ENCODE results near the gene GPR137B. TPM values are rescaled to one million over a fixed set of nuclear protein-coding genes. Genes with fewer than 3 reads are reported as not detected.

GPR137B gene
- total and polyA plus RNA-seq, 2 of the 4 experiments (the other 2 are of a cell fraction), result 4.5 to 12.3 TPM

GRCh38 chr1:236204039-236204438 is 61.7 kb downstream of the GPR137B start:
- no peak overlapping the region for H2BK120ac ChIP-seq (ENCODE audit: low read depth, low read length)
- CTCF ChIA-PET, result no interaction called here

More at GRCh38 chr1:236204039-236204438, 61.7 kb downstream of the GPR137B start:
- in situ Hi-C loops (cut with MboI; ENCODE audit: low sequenced_read_pairs), result no loop called here
- no peak overlapping the region for H4K5ac ChIP-seq (ENCODE audit: low read depth, low read length)
- H3K36me3 ChIP-seq (ENCODE audit: control insufficient read depth, insufficient read depth, low read length), result peaks cover 5% of the 10 kb centered on the region; the same call in 1 of the 2 replicates
- no peak overlapping the region for H3K4me3 ChIP-seq (ENCODE audit: insufficient read depth, low read depth, low read length)
- H3K4me2 ChIP-seq (ENCODE audit: low read depth, low read length), result no peak overlapping the region
- H4K8ac ChIP-seq (ENCODE audit: low read depth in 2 of 2, low read length in 2 of 2), result no peak overlapping the region
- no peak overlapping the region for H3K9ac ChIP-seq (ENCODE audit: low read depth, low read length)
- no TSS peak for BruUV-seq (replicated peaks)
- H3K4ac ChIP-seq (ENCODE audit: low read depth, low read length), result no peak overlapping the region
- no peaks in the 10 kb centered on the region for H3K4me1 ChIP-seq (ENCODE audit: control insufficient read depth, insufficient read depth, low read length)
- H2BK20ac ChIP-seq (ENCODE audit: low read depth, low read length), result no peak overlapping the region
- TF ChIP-seq POLR2A (IDR thresholded peaks at IDR 0.05; ENCODE audit: low read depth, low read length) (no peak), SMC3 (IDR thresholded peaks at IDR 0.05; ENCODE audit: low read depth, low read length) (no peak), BHLHE40 (IDR thresholded peaks at IDR 0.05; ENCODE audit: low read depth, low read length) (no peak), RAD21 (IDR thresholded peaks at IDR 0.05; ENCODE audit: low read length) (no peak), CEBPB (IDR thresholded peaks at IDR 0.05; ENCODE audit: low read depth, low read length) (peak; percentile 46; the same call in 1 of the 2 replicates), NFE2L2 (IDR thresholded peaks at IDR 0.05; ENCODE audit: low read depth, low read length) (peak; percentile 64; the same call in 1 of the 2 replicates), CHD1 (IDR thresholded peaks at IDR 0.05; ENCODE audit: low read depth, low read length) (no peak), MAZ (IDR thresholded peaks at IDR 0.05; ENCODE audit: borderline replicate concordance, low read depth, low read length) (no peak), CTCF (conservative IDR thresholded peaks at IDR 0.05; ENCODE audit: low read depth, low read length) (no peak), MXI1 (IDR thresholded peaks at IDR 0.05; ENCODE audit: borderline replicate concordance, low read depth, low read length) (no peak), RFX5 (IDR thresholded peaks at IDR 0.05; ENCODE audit: low read depth, low read length) (no peak), FOS (IDR thresholded peaks at IDR 0.05; ENCODE audit: low read depth, low read length) (no peak), USF2 (IDR thresholded peaks at IDR 0.05; ENCODE audit: low read depth, low read length) (no peak), ELK1 (IDR thresholded peaks at IDR 0.05; ENCODE audit: borderline replicate concordance, low read depth, low read length) (no peak), MAFK (IDR thresholded peaks at IDR 0.05; ENCODE audit: low read depth, low read length) (no peak), RCOR1 (IDR thresholded peaks at IDR 0.05; ENCODE audit: insufficient replicate concordance, low read length) (no peak)
- H3K18ac ChIP-seq (ENCODE audit: low read depth, low read length), result no peak overlapping the region
- no peaks in the 10 kb centered on the region for H4K20me1 ChIP-seq (ENCODE audit: insufficient read depth, low read length)
- ATAC-seq (ENCODE audit: low read depth) (peak; percentile 51), DNase-seq (peak; percentile 65)
- no peak overlapping the region for H2BK5ac ChIP-seq (ENCODE audit: low read depth, low read length, poor library complexity, severe bottlenecking)
- no CpG with 5 or more reads among the region's 1 CpG for WGBS, 2 experiments (ENCODE audit: extremely low coverage in 2 of 2, insufficient read length in 1 of 2)
- no peak overlapping the region for H3K23ac ChIP-seq (ENCODE audit: low read depth, low read length)
- no peak overlapping the region for H2AK5ac ChIP-seq (ENCODE audit: low read depth, low read length)
- H3K27me3 ChIP-seq (ENCODE audit: control insufficient read depth, insufficient read depth, low read length), result no peaks in the 10 kb centered on the region
- H3K56ac ChIP-seq (ENCODE audit: extremely low read depth, insufficient read depth, low read length), result no peak overlapping the region
- H3K9me1 ChIP-seq (ENCODE audit: insufficient read depth, low read length), result peaks cover 5% of the 10 kb centered on the region; the same call in 1 of the 2 replicates
- no peak overlapping the region for H2AFZ ChIP-seq (replicated peaks; ENCODE audit: low read length, poor library complexity)
- no peaks in the 10 kb centered on the region; a peak in 1 of 4 replicates for H3K79me1 ChIP-seq (ENCODE audit: low read depth in 1 of 2, low read length in 2 of 2)
- POLR2A ChIA-PET (ENCODE audit: unreplicated experiment), result no interaction called here
- H2BK15ac ChIP-seq (ENCODE audit: low read depth, low read length), result no peak overlapping the region
- intact Hi-C loops (cut with micrococcal nuclease), result no loop called here
- H2AK9ac ChIP-seq (replicated peaks; ENCODE audit: low read depth, low read length, poor library complexity), result no peak overlapping the region
- H4K91ac ChIP-seq (ENCODE audit: insufficient read depth, low read depth, low read length), result no peak overlapping the region
- H3K9me3 ChIP-seq (ENCODE audit: control insufficient read depth, insufficient read depth, low read length), result peaks cover 2% of the 10 kb centered on the region; the same call in 1 of the 2 replicates
- dilution Hi-C loops (cut with HindIII; ENCODE audit: low sequenced_read_pairs, unreplicated experiment), result no loop called here
- H3K14ac ChIP-seq (replicated peaks; ENCODE audit: low read depth, low read length), result no peak overlapping the region
- no peak overlapping the region for H3K27ac ChIP-seq (ENCODE audit: insufficient read depth, low read length)
